PC-9 (cell line): Measurements from ENCODE around the gene TRIM26. TPM values are rescaled to one million over a fixed set of nuclear protein-coding genes. Genes with fewer than 3 reads are reported as not detected.

Experiments
- BruUV-seq: library from RNA; stranded (reverse); fragments of 400-500 nt; replicated peaks from 2 replicates; lab custom pipeline; 2021; lab: Mats Ljungman, UMichigan
- CTCF ChIA-PET: fragments of 300-600 bp; sonication (Branson Sonifier 250); formaldehyde crosslinking; loops from one replicate; lab custom pipeline; 2022; ENCODE audit warnings: antibody characterized with exemption; lab: Charles Lee
- POLR2A ChIA-PET: fragments of 300-600 bp; sonication (Branson Sonifier 250); formaldehyde crosslinking; loops from one replicate; lab custom pipeline; 2022; ENCODE audit warnings: antibody characterized with exemption; ENCODE audit not compliant: unreplicated experiment; lab: Charles Lee
- DNase-seq, 2 experiments: peaks; one replicate each; pipeline versions ENCODE4 v3.0.0 to v3.0.0-alpha.2; 2015 to 2022; ENCODE audit warnings: mixed read lengths in 1 of 2
- H2AFZ ChIP-seq: fragments of 200-600 bp; sonication (generic); 2 replicates; pipeline ENCODE4 v1.8.1; 2017; ENCODE audit warnings: antibody characterized with exemption
- H3F3A ChIP-seq: fragments of 200-600 bp; sonication (generic); 2 replicates; pipeline ENCODE4 v1.8.1; 2017; ENCODE audit warnings: antibody characterized with exemption, mild to moderate bottlenecking, low read depth; ENCODE audit not compliant: insufficient read depth
- H3K27ac ChIP-seq: fragments of 200-600 bp; sonication (generic); 2 replicates; pipeline ENCODE4 v1.6.1; 2016; ENCODE audit warnings: mixed run types
- H3K27me3 ChIP-seq: fragments of 200-600 bp; sonication (generic); 2 replicates; pipeline ENCODE4 v1.6.1; 2016; ENCODE audit warnings: low read depth, mixed run types; ENCODE audit not compliant: insufficient read depth
- H3K36me3 ChIP-seq: fragments of 200-600 bp; sonication (generic); 2 replicates; pipeline ENCODE4 v1.6.1; 2016; ENCODE audit warnings: low read depth, mixed run types
- H3K4me1 ChIP-seq: fragments of 200-600 bp; sonication (generic); replicated peaks from 2 replicates; pipeline ENCODE4 v1.6.1; 2016; ENCODE audit warnings: mixed run types; ENCODE audit not compliant: insufficient read depth
- H3K4me2 ChIP-seq: fragments of 200-600 bp; sonication (generic); 2 replicates; pipeline ENCODE4 v1.6.1; 2017; ENCODE audit warnings: mixed run types
- H3K4me3 ChIP-seq: fragments of 200-600 bp; sonication (generic); 2 replicates; pipeline ENCODE4 v1.6.1; 2016; ENCODE audit warnings: mixed run types
- H3K79me2 ChIP-seq: fragments of 200-600 bp; sonication (generic); 2 replicates; pipeline ENCODE4 v1.6.1; 2017; ENCODE audit warnings: low read depth, mixed run types
- H3K9me2 ChIP-seq: fragments of 200-600 bp; sonication (generic); 2 replicates; pipeline ENCODE4 v1.8.1; 2017; ENCODE audit warnings: mild to moderate bottlenecking; ENCODE audit not compliant: insufficient read depth
- H3K9me3 ChIP-seq: fragments of 200-600 bp; sonication (generic); 2 replicates; pipeline ENCODE4 v1.8.1; 2016; ENCODE audit warnings: low read depth; ENCODE audit not compliant: insufficient read depth
- H4K20me1 ChIP-seq: fragments of 200-600 bp; sonication (generic); 2 replicates; pipeline ENCODE4 v1.8.1; 2017; ENCODE audit not compliant: insufficient read depth
- CTCF ChIP-seq: fragments of 200-600 bp; sonication (generic); conservative IDR thresholded peaks from 2 replicates; pipeline ENCODE4 v1.6.1; 2017; ENCODE audit warnings: mixed run types, antibody characterized with exemption, mild to moderate bottlenecking, moderate library complexity
- EZH2 ChIP-seq: fragments of 200-600 bp; sonication (generic); IDR thresholded peaks from 2 replicates; pipeline ENCODE4 v1.8.0; 2017; ENCODE audit warnings: antibody characterized with exemption, low read depth
- intact Hi-C: fragments of 100-400 bp; cut with micrococcal nuclease; formaldehyde crosslinking; loops from one replicate; pipeline ENCODE4 v1.10.0; 2022; ENCODE audit not compliant: unreplicated experiment
- total RNA-seq: library from RNA; stranded (reverse); gene quantifications from 2 replicates; pipeline ENCODE4 v1.2.3, GENCODE V29; 2021

TRIM26 gene
- total RNA-seq, 1 experiment from 2014 or later, result 53.9 TPM

- H3K4me1 ChIP-seq, result no peaks in the 10 kb centered on the region
- no peaks in the 10 kb centered on the region for H3K27me3 ChIP-seq
- H2AFZ ChIP-seq, result no peak overlapping the region
- intact Hi-C loops, result no loop called here
- no peak overlapping the region for H3K4me3 ChIP-seq
- DNase-seq, result no peak
- no peaks in the 10 kb centered on the region for H3K9me2 ChIP-seq
- no peaks in the 10 kb centered on the region for H3K9me3 ChIP-seq
- BruUV-seq, result no TSS peak
- H4K20me1 ChIP-seq, result peaks cover 30% of the 10 kb centered on the region
- no peak overlapping the region for H3K4me2 ChIP-seq
- POLR2A ChIA-PET, result no interaction called here
- no peaks in the 10 kb centered on the region for H3F3A ChIP-seq
- TF ChIP-seq CTCF (no peak), EZH2 (no peak)
- peaks cover 13% of the 10 kb centered on the region; the same call in 1 of the 2 replicates for H3K36me3 ChIP-seq
- H3K79me2 ChIP-seq, result peaks cover 25% of the 10 kb centered on the region
- no peak overlapping the region for H3K27ac ChIP-seq
- CTCF ChIA-PET, result no interaction called here
Measured at GRCh38 chr6:30200551-30201281, 12.5 kb downstream of the TRIM26 start.

GRCh38 chr6:30198166-30199084, 14.8 kb downstream of the TRIM26 start:
- Histone ChIP-seq H3K4me2 (no peak overlapping the region), H3K9me3 (no peaks in the 10 kb centered on the region), H3K27ac (no peak overlapping the region), H3K4me1 (no peaks in the 10 kb centered on the region), H4K20me1 (peaks cover 20% of the 10 kb centered on the region), H3K36me3 (peaks cover 13% of the 10 kb centered on the region), H3K79me2 (peaks cover 3% of the 10 kb centered on the region; the same call in 1 of the 2 replicates), H3K9me2 (no peaks in the 10 kb centered on the region), H2AFZ (no peak overlapping the region), H3F3A (no peaks in the 10 kb centered on the region), H3K4me3 (no peak overlapping the region), H3K27me3 (no peaks in the 10 kb centered on the region)
- intact Hi-C loops, result no loop called here
- POLR2A ChIA-PET, result no interaction called here
- DNase-seq, result no peak
- TF ChIP-seq EZH2 (no peak), CTCF (no peak)
- CTCF ChIA-PET, result no interaction called here
- BruUV-seq, result no TSS peak

- Histone ChIP-seq H3K27ac (no peak overlapping the region), H3K4me3 (no peak overlapping the region), H3K79me2 (0 out of 2 replicates have a peak, but pooled peaks cover 3% of the 10 kb centered on the region), H3K27me3 (no peaks in the 10 kb centered on the region), H3K9me3 (no peaks in the 10 kb centered on the region), H2AFZ (no peak overlapping the region), H3K36me3 (peaks cover 13% of the 10 kb centered on the region), H4K20me1 (peaks cover 12% of the 10 kb centered on the region; the same call in 1 of the 2 replicates), H3K4me2 (no peak overlapping the region), H3K4me1 (no peaks in the 10 kb centered on the region), H3F3A (no peaks in the 10 kb centered on the region), H3K9me2 (no peaks in the 10 kb centered on the region)
- ChIA-PET CTCF (no interaction called here), POLR2A (no interaction called here)
- TF ChIP-seq EZH2, result no peak
- no peak for TF ChIP-seq CTCF
- no peak for DNase-seq
- intact Hi-C loops, result no loop called here
- no TSS peak for BruUV-seq
Measured at GRCh38 chr6:30196376-30196775, 16.8 kb downstream of the TRIM26 start.
